Activated naive CD8-positive, alpha-beta T cell treated with anti-CD3 and anti-CD28 coated beads, Interleukin-2, amount 50 U/mL, for 24 hours (primary cell): Measurements from ENCODE around the gene ARID5B.

Experiments
- ATAC-seq: fragments of 150-1000 bp; cut with Tn5 transposase; one replicate; pipeline ENCODE4 v1.10.0; 2021
- DNase-seq: peaks from one replicate; pipeline ENCODE4 v3.0.0; 2021
- H3K27ac Mint-ChIP-seq: one replicate; pipeline ENCODE4 v1.8.0; 2021; ENCODE audit warnings: mild to moderate bottlenecking, mixed read lengths
- H3K27me3 Mint-ChIP-seq: one replicate; pipeline ENCODE4 v1.8.0; 2021; ENCODE audit warnings: mixed read lengths
- H3K36me3 Mint-ChIP-seq: one replicate; pipeline ENCODE4 v1.8.0; 2021; ENCODE audit warnings: low read depth, mixed read lengths
- H3K4me1 Mint-ChIP-seq: one replicate; pipeline ENCODE4 v1.8.0; 2021; ENCODE audit warnings: mixed read lengths
- H3K4me3 Mint-ChIP-seq: one replicate; pipeline ENCODE4 v1.8.0; 2021; ENCODE audit warnings: mild to moderate bottlenecking, moderate library complexity, mixed read lengths
- H3K9me3 Mint-ChIP-seq: one replicate; pipeline ENCODE4 v1.8.0; 2021; ENCODE audit warnings: mixed read lengths

Gene ARID5B

GRCh38 chr10:61986788-61987492 is 85.4 kb downstream of the ARID5B start:
- Mint-ChIP-seq H3K4me1 (peaks cover 77% of the 10 kb centered on the region), H3K9me3 (no peaks in the 10 kb centered on the region), H3K36me3 (peaks cover 28% of the 10 kb centered on the region), H3K27me3 (no peaks in the 10 kb centered on the region), H3K27ac (peak overlapping the region; percentile 97), H3K4me3 (no peak overlapping the region)
- ATAC-seq (no peak), DNase-seq (no peak)

- peaks cover 32% of the 10 kb centered on the region for H3K36me3 Mint-ChIP-seq
Observed at GRCh38 chr10:61987537-61987936, 86.0 kb downstream of the ARID5B start.

GRCh38 chr10:61987951-61988379 is 86.5 kb downstream of the ARID5B start:
- H3K27me3 Mint-ChIP-seq = no peaks in the 10 kb centered on the region
- peak overlapping the region; percentile 97 for H3K27ac Mint-ChIP-seq
- H3K36me3 Mint-ChIP-seq = peaks cover 33% of the 10 kb centered on the region

More at GRCh38 chr10:61987537-61987936, 86.0 kb downstream of the ARID5B start:
- H3K4me3 Mint-ChIP-seq = peak overlapping the region; percentile 69
- no peaks in the 10 kb centered on the region for H3K9me3 Mint-ChIP-seq
- peaks cover 82% of the 10 kb centered on the region for H3K4me1 Mint-ChIP-seq
- H3K27me3 Mint-ChIP-seq = no peaks in the 10 kb centered on the region
- peak; percentile 26 for ATAC-seq
- no peak for DNase-seq
- peak overlapping the region; percentile 97 for H3K27ac Mint-ChIP-seq

GRCh38 chr10:61989995-61990760 is 88.7 kb downstream of the ARID5B start:
- H3K36me3 Mint-ChIP-seq = peaks cover 30% of the 10 kb centered on the region

More at GRCh38 chr10:61987951-61988379, 86.5 kb downstream of the ARID5B start:
- no peak for DNase-seq
- H3K4me1 Mint-ChIP-seq = peaks cover 86% of the 10 kb centered on the region
- peak overlapping the region; percentile 69 for H3K4me3 Mint-ChIP-seq
- no peaks in the 10 kb centered on the region for H3K9me3 Mint-ChIP-seq
- peak; percentile 97 for ATAC-seq

GRCh38 chr10:61990761-61991135 is 89.2 kb downstream of the ARID5B start:
- Mint-ChIP-seq H3K27ac (peak overlapping the region; percentile 6), H3K36me3 (peaks cover 30% of the 10 kb centered on the region), H3K27me3 (no peaks in the 10 kb centered on the region), H3K9me3 (no peaks in the 10 kb centered on the region), H3K4me1 (peaks cover 93% of the 10 kb centered on the region), H3K4me3 (no peak overlapping the region)
- DNase-seq (no peak), ATAC-seq (no peak)

More at GRCh38 chr10:61989995-61990760, 88.7 kb downstream of the ARID5B start:
- Mint-ChIP-seq H3K9me3 (no peaks in the 10 kb centered on the region), H3K27ac (peak overlapping the region; percentile 49), H3K4me1 (peaks cover 93% of the 10 kb centered on the region), H3K4me3 (no peak overlapping the region), H3K27me3 (no peaks in the 10 kb centered on the region)
- ATAC-seq (no peak), DNase-seq (no peak)

- no peak overlapping the region for H3K4me3 Mint-ChIP-seq
- no peaks in the 10 kb centered on the region for H3K9me3 Mint-ChIP-seq
- peaks cover 92% of the 10 kb centered on the region for H3K4me1 Mint-ChIP-seq
- peaks cover 31% of the 10 kb centered on the region for H3K36me3 Mint-ChIP-seq
- no peak for DNase-seq
- peak overlapping the region; percentile 97 for H3K27ac Mint-ChIP-seq
- ATAC-seq = no peak
- H3K27me3 Mint-ChIP-seq = no peaks in the 10 kb centered on the region
Observed at GRCh38 chr10:61991166-61991565, 89.7 kb downstream of the ARID5B start.

GRCh38 chr10:61992059-61992460 is 90.6 kb downstream of the ARID5B start:
- Mint-ChIP-seq H3K9me3 (no peaks in the 10 kb centered on the region), H3K36me3 (peaks cover 29% of the 10 kb centered on the region), H3K4me1 (peaks cover 87% of the 10 kb centered on the region), H3K27me3 (no peaks in the 10 kb centered on the region), H3K4me3 (peak overlapping the region; percentile 68), H3K27ac (peak overlapping the region; percentile 97)
- ATAC-seq (no peak), DNase-seq (no peak)

GRCh38 chr10:61992671-61993668 is 91.5 kb downstream of the ARID5B start:
- ATAC-seq (peak; percentile 44), DNase-seq (peak; percentile 44)
- Mint-ChIP-seq H3K9me3 (no peaks in the 10 kb centered on the region), H3K27me3 (no peaks in the 10 kb centered on the region), H3K36me3 (peaks cover 36% of the 10 kb centered on the region), H3K4me3 (peak overlapping the region; percentile 68), H3K27ac (peak overlapping the region; percentile 97), H3K4me1 (peaks cover 81% of the 10 kb centered on the region)

- ATAC-seq (no peak), DNase-seq (no peak)
- no peaks in the 10 kb centered on the region for H3K9me3 Mint-ChIP-seq
- peak overlapping the region; percentile 97 for H3K27ac Mint-ChIP-seq
- H3K4me3 Mint-ChIP-seq = peak overlapping the region; percentile 68
- H3K27me3 Mint-ChIP-seq = no peaks in the 10 kb centered on the region
- peaks cover 81% of the 10 kb centered on the region for H3K4me1 Mint-ChIP-seq
- H3K36me3 Mint-ChIP-seq = peaks cover 45% of the 10 kb centered on the region
Observed at GRCh38 chr10:61993711-61994401, 92.4 kb downstream of the ARID5B start.

- H3K36me3 Mint-ChIP-seq = peaks cover 49% of the 10 kb centered on the region
- no peak for ATAC-seq
- H3K9me3 Mint-ChIP-seq = peaks cover 3% of the 10 kb centered on the region
- H3K27ac Mint-ChIP-seq = peak overlapping the region; percentile 97
- no peaks in the 10 kb centered on the region for H3K27me3 Mint-ChIP-seq
- peak overlapping the region; percentile 4 for H3K4me3 Mint-ChIP-seq
- DNase-seq = no peak
- H3K4me1 Mint-ChIP-seq = peaks cover 79% of the 10 kb centered on the region
Observed at GRCh38 chr10:61994405-61995219, 93.1 kb downstream of the ARID5B start.

GRCh38 chr10:61995220-61995503 is 93.7 kb downstream of the ARID5B start:
- ATAC-seq (no peak), DNase-seq (no peak)
- Mint-ChIP-seq H3K4me1 (peaks cover 79% of the 10 kb centered on the region), H3K9me3 (peaks cover 6% of the 10 kb centered on the region), H3K27ac (peak overlapping the region; percentile 65), H3K36me3 (peaks cover 49% of the 10 kb centered on the region), H3K4me3 (no peak overlapping the region), H3K27me3 (no peaks in the 10 kb centered on the region)

GRCh38 chr10:61998937-61999336 is 97.4 kb downstream of the ARID5B start:
- DNase-seq = no peak
- peak overlapping the region; percentile 24 for H3K27ac Mint-ChIP-seq

GRCh38 chr10:62000037-62000603 is 98.6 kb downstream of the ARID5B start:
- ATAC-seq (peak; percentile 12), DNase-seq (no peak)
- Mint-ChIP-seq H3K4me3 (no peak overlapping the region), H3K27me3 (no peaks in the 10 kb centered on the region), H3K27ac (peak overlapping the region; percentile 82), H3K9me3 (peaks cover 6% of the 10 kb centered on the region), H3K36me3 (peaks cover 72% of the 10 kb centered on the region), H3K4me1 (peaks cover 74% of the 10 kb centered on the region)

More at GRCh38 chr10:61998937-61999336, 97.4 kb downstream of the ARID5B start:
- Mint-ChIP-seq H3K36me3 (peaks cover 61% of the 10 kb centered on the region), H3K4me1 (peaks cover 73% of the 10 kb centered on the region), H3K4me3 (no peak overlapping the region), H3K9me3 (peaks cover 6% of the 10 kb centered on the region), H3K27me3 (no peaks in the 10 kb centered on the region)
- ATAC-seq = no peak
